SK-N-MC (cell line): ENCODE data around the gene S100A5.

ENCODE experiments used
- EZH2 ChIP-seq: fragments of 200-600 bp; sonication (generic); IDR thresholded peaks from one replicate; pipeline ENCODE4 v1.6.1; 2017; ENCODE audit warnings: antibody characterized with exemption
- POLR2AphosphoS5 ChIP-seq: IDR thresholded peaks from 2 replicates; pipeline ENCODE4 v1.6.1; 2012; ENCODE audit warnings: mild to moderate bottlenecking, low read depth, low read length, borderline replicate concordance

GRCh38 chr1:153549741-153550397, 9.1 kb upstream of the S100A5 start:
- no peak for TF ChIP-seq EZH2
- no peak for TF ChIP-seq POLR2AphosphoS5
